Measurements from ENCODE around the gene KCTD5.
"Not testable (repeated sequence)": the region's sequence is repeated elsewhere in the genome, so short reads cannot be mapped to it uniquely, and the experiment has no call there.

GRCh38 chr16:2657803-2658202, 24.5 kb upstream of the KCTD5 start:
- TF ChIP-seq POLR2A, CTCF (IDR thresholded peaks at IDR 0.05): not testable (repeated sequence)
